Esophagus muscularis mucosa (tissue), 4 donors: ENCODE data around the gene LRRFIP2. TPM values are rescaled to one million over a fixed set of nuclear protein-coding genes. Genes with fewer than 3 reads are reported as not detected.
"Not testable (repeated sequence)": the region's sequence is repeated elsewhere in the genome, so short reads cannot be mapped to it uniquely, and the experiment has no call there.

Experiments used
- DNase-seq: peaks from one replicate; pipeline ENCODE4 v3.0.0-alpha.2; 2017; ENCODE audit errors: extremely low spot score
- H3K27ac ChIP-seq, 4 donors: fragments of 200-600 bp; sonication (generic); replicated peaks in 1 of 4; 1 replicate in 3 of 4; 2 replicates in 1 of 4; pipeline ENCODE4 v1.5.1; 2016 to 2019; ENCODE audit warnings: mild to moderate bottlenecking in 1 of 4
- H3K27me3 ChIP-seq, 4 donors: fragments of 200-600 bp; sonication (generic); one replicate each; pipeline versions ENCODE4 v1.5.1 to v1.6.0; 2016 to 2019
- H3K36me3 ChIP-seq, 4 donors: fragments of 200-600 bp; sonication (generic); one replicate each; pipeline ENCODE4 v1.5.1; 2016 to 2019
- H3K4me1 ChIP-seq, 4 donors: fragments of 200-600 bp; sonication (generic); one replicate each; pipeline ENCODE4 v1.5.1; 2016 to 2019
- H3K4me3 ChIP-seq, 4 donors: fragments of 200-600 bp; sonication (generic); 1 replicate in 2 of 4; 2 replicates in 2 of 4; pipeline ENCODE4 v1.5.1; 2016 to 2019; ENCODE audit warnings: mild to moderate bottlenecking in 4 of 4, moderate library complexity in 1 of 4
- H3K9me3 ChIP-seq, 4 donors: fragments of 200-600 bp; sonication (generic); 1 replicate in 3 of 4; 2 replicates in 1 of 4; pipeline ENCODE4 v1.5.1; 2016 to 2019
- EP300 ChIP-seq: sonication (generic); formaldehyde crosslinking; IDR thresholded peaks from one replicate; pipeline ENCODE4 v1.6.1; 2017; ENCODE audit warnings: antibody characterized with exemption
- POLR2A ChIP-seq: fragments of 450-650 bp; IDR thresholded peaks from one replicate; pipeline ENCODE4 v1.6.1; 2017; ENCODE audit warnings: antibody characterized with exemption, moderate library complexity, mild to moderate bottlenecking, low read depth
- POLR2AphosphoS5 ChIP-seq, 2 donors: sonication (generic); formaldehyde crosslinking; IDR thresholded peaks; one replicate each; pipeline ENCODE4 v1.6.1; 2017; ENCODE audit warnings: antibody characterized with exemption in 2 of 2
- WGBS: methylation state at CpG from one replicate; pipeline ENCODE4 v1.1.5; 2018; 5-methylcytosine and 5-hydroxymethylcytosine counted together
- intact Hi-C: fragments of 100-400 bp; cut with DNase I; formaldehyde crosslinking; loops from one replicate; pipeline ENCODE4 v1.15.1; 2023
- total RNA-seq, 4 donors: library from RNA; depleted of rRNA; stranded (reverse); fragments of >200 nt; gene quantifications; one replicate each; pipeline versions ENCODE4 v1.1.0 to v1.2.1, GENCODE V29; 2016
- TF ChIP-seq, protein P1 (sequence below), 3 experiments: fragments of 200-600 bp in 2 of 3; fragments of 450-650 bp in 1 of 3; sonication (generic) in 2 of 3; IDR thresholded peaks; one replicate each; pipeline ENCODE4 v1.5.1; 2017 to 2019; ENCODE audit warnings: antibody characterized with exemption in 3 of 3, mild to moderate bottlenecking in 2 of 3, moderate library complexity in 1 of 3

LRRFIP2 gene
- total RNA-seq, 4 donors from 2014 or later = 76.9 to 104 (median 93.4) TPM

DNA sequence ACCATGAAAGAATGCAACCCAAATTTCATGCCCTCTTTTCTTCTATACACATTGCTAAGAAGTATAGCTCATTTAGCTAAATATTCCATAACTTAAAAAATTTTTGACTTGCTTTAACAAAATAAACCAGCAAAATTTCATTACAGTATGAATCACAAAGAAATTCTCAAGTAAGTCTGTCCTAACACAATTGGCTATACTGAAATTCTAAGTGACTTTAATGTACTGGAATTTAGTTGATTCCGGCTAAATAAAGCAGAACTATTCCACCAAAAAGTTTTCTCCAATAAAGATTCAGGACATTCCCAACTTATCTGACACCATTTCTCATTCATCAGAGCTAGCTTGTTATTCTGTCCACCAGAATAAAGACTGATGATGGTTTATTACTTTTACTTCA is 23.8 kb downstream of the LRRFIP2 start:
- Histone ChIP-seq H3K9me3 (no peaks in the 10 kb centered on the region), H3K4me1 (peaks cover 20 to 54% (median 49%) of the 10 kb centered on the region in 4 donors), H3K4me3 (no peak overlapping the region), H3K27me3 (no peaks in the 10 kb centered on the region), H3K36me3 (peaks cover 0 to 26% (median 10%) of the 10 kb centered on the region in 4 donors), H3K27ac (no peak overlapping the region)
- DNase-seq = no peak
- 100% methylated on average over 1 of the region's 1 CpG for WGBS
- intact Hi-C loops = no loop called here
- TF ChIP-seq EP300 (no peak), POLR2A (no peak), POLR2AphosphoS5 (IDR thresholded peaks at IDR 0.05) (no peak)
- TF ChIP-seq, protein P1, sequence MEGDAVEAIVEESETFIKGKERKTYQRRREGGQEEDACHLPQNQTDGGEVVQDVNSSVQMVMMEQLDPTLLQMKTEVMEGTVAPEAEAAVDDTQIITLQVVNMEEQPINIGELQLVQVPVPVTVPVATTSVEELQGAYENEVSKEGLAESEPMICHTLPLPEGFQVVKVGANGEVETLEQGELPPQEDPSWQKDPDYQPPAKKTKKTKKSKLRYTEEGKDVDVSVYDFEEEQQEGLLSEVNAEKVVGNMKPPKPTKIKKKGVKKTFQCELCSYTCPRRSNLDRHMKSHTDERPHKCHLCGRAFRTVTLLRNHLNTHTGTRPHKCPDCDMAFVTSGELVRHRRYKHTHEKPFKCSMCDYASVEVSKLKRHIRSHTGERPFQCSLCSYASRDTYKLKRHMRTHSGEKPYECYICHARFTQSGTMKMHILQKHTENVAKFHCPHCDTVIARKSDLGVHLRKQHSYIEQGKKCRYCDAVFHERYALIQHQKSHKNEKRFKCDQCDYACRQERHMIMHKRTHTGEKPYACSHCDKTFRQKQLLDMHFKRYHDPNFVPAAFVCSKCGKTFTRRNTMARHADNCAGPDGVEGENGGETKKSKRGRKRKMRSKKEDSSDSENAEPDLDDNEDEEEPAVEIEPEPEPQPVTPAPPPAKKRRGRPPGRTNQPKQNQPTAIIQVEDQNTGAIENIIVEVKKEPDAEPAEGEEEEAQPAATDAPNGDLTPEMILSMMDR (IDR thresholded peaks at IDR 0.05) = no peak

DNA sequence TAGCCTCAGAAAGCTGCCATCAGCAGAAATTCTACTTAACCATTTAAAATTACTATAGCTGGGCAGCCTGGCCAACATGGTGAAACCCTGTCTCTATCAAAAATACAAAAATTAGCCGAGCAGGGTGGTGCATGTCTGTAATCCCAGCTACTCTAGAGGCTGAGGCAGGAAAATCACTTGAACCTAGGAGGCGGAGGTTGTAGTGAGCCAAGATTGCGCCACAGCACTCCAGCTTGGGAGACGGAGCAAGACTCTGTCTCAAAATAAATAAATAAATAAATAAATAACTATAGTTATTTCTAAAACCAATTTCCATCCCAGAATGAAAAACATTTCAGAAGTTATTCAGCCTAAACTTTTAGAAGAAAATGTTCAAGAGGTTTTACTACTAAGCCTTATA is 25.1 kb downstream of the LRRFIP2 start:
- TF ChIP-seq, protein P1 (IDR thresholded peaks at IDR 0.05) = no peak
- TF ChIP-seq EP300 (no peak), POLR2AphosphoS5 (IDR thresholded peaks at IDR 0.05) (no peak), POLR2A (no peak)
- DNase-seq = no peak
- 96% methylated on average over 4 of the region's 4 CpGs for WGBS
- Histone ChIP-seq H3K4me1 (peaks cover 22 to 56% (median 51%) of the 10 kb centered on the region in 4 donors), H3K9me3 (no peaks in the 10 kb centered on the region), H3K36me3 (peaks cover 0 to 24% (median 10%) of the 10 kb centered on the region in 4 donors), H3K27me3 (no peaks in the 10 kb centered on the region), H3K27ac (no peak overlapping the region), H3K4me3 (no peak overlapping the region)
- intact Hi-C loops = no loop called here

DNA sequence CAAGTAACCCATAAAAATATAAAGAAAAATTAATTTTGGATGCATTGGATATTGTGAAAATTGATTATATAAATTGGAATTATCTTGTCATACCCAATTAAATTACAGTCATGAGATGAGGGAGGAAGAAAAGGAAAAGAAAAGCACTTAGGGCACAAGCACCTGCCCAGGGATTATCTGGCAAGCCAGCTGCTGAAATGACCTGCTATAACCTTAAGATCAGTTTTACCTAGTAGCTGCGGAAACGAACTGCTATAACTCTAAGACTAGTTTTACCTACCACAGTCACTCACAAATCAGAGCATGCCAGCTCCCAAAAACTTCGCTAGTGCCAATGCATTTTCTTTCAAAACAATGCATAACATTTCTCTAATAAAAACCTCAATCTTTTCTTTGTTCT is 26.2 kb downstream of the LRRFIP2 start:
- H3K4me1 ChIP-seq = peaks cover 22 to 58% (median 52%) of the 10 kb centered on the region in 4 donors
- H3K27ac ChIP-seq = no peak overlapping the region
- intact Hi-C loops = no loop called here
- no peak for DNase-seq
- TF ChIP-seq, protein P1 (IDR thresholded peaks at IDR 0.05) = no peak
- TF ChIP-seq POLR2AphosphoS5 (IDR thresholded peaks at IDR 0.05) (no peak), POLR2A (no peak), EP300 (no peak)
- no peaks in the 10 kb centered on the region for H3K27me3 ChIP-seq
- H3K9me3 ChIP-seq = no peaks in the 10 kb centered on the region
- 90% methylated on average over 3 of the region's 3 CpGs for WGBS
- no peak overlapping the region for H3K4me3 ChIP-seq
- H3K36me3 ChIP-seq = peaks cover 0 to 22% (median 11%) of the 10 kb centered on the region in 4 donors

DNA sequence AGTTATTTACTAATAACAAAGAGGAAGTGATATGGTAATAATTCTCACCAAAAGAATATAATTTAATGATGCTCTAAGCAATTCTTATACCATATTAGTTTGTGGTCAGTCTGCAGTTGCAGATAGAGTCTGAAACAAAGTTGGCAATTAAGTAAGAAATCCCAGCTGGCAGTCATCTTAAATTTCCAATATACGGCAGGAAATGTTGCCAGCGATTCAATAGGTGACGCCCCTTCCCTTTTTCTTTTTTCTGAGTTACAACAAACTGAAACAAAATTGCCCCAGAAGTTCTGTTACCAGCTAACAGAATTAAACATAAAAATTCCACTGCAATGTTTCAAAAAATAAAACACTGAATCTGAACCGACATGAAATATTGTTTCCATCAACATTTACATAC is 26.7 kb downstream of the LRRFIP2 start:
- TF ChIP-seq POLR2AphosphoS5 (IDR thresholded peaks at IDR 0.05) (no peak), EP300 (no peak), POLR2A (no peak)
- TF ChIP-seq, protein P1 (IDR thresholded peaks at IDR 0.05) = no peak
- no peak overlapping the region for H3K4me3 ChIP-seq
- intact Hi-C loops = no loop called here
- peaks cover 0 to 28% (median 13%) of the 10 kb centered on the region in 4 donors for H3K36me3 ChIP-seq
- DNase-seq = no peak
- peaks cover 22 to 53% (median 49%) of the 10 kb centered on the region in 4 donors for H3K4me1 ChIP-seq
- no peaks in the 10 kb centered on the region for H3K27me3 ChIP-seq
- no peaks in the 10 kb centered on the region for H3K9me3 ChIP-seq
- no peak overlapping the region for H3K27ac ChIP-seq
- WGBS = 54% methylated on average over 4 of the region's 4 CpGs

DNA sequence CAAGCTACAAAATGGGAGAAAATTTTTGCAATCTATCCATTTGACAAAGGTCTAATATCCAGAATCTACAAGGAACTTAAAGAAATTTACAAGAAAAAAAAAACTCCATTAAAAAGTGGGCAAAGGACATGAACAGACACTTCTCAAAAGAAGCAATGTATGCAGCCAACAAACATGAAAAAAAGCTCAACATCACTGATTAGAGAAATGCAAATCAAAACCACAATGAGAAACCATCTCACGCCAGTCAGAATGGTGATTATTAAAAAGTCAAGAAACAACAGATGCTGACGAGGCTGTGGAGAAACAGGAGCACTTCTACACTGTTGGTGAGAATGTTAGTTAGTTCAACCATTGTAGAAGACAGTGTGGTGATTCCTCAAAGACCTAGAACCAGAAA is 27.5 kb downstream of the LRRFIP2 start:
- peaks cover 0 to 34% (median 11%) of the 10 kb centered on the region in 4 donors for H3K36me3 ChIP-seq
- H3K27me3 ChIP-seq, intact Hi-C loops, DNase-seq, H3K9me3 ChIP-seq, H3K27ac ChIP-seq, H3K4me3 ChIP-seq: not testable (repeated sequence)
- peaks cover 22 to 51% (median 49%) of the 10 kb centered on the region in 4 donors for H3K4me1 ChIP-seq
- WGBS = 91% methylated on average over 2 of the region's 2 CpGs
